H4 (cell line): ENCODE results near the gene PRAC1. TPM values are rescaled to one million over a fixed set of nuclear protein-coding genes. Genes with fewer than 3 reads are reported as not detected.
"Not testable (repeated sequence)": the region's sequence is repeated elsewhere in the genome, so short reads cannot be mapped to it uniquely, and the experiment has no call there.

ENCODE experiments used
- DNase-seq: peaks from one replicate; pipeline ENCODE4 v3.0.0-alpha.2; 2015; ENCODE audit warnings: low spot score
- total RNA-seq: library from RNA; depleted of rRNA; stranded (reverse); fragments of >200 nt; shearing (Covaris generic); gene quantifications from 2 replicates; pipeline ENCODE4 v1.2.3, GENCODE V29; 2014

PRAC1 gene
- total RNA-seq, 1 experiment from 2014 or later: not detected

DNA sequence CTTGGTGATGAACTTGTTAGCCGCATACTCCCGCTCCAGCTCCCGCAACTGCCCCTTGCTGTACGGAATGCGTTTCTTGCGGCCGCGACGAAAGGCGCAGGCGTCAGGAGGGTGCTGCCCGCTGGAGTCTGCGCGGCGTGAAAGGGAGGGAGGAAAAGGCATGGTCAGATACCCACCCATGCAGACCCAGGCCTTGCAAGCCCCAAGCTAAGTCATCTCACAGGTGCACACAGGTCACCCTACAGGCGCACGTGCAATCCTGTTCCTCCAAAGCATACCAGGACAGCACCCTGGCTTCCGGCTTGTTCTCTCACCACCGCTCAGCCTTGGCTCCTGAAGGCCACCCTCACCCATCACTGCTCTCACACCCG is 4.6 kb upstream of the PRAC1 start:
- DNase-seq: no peak

DNA sequence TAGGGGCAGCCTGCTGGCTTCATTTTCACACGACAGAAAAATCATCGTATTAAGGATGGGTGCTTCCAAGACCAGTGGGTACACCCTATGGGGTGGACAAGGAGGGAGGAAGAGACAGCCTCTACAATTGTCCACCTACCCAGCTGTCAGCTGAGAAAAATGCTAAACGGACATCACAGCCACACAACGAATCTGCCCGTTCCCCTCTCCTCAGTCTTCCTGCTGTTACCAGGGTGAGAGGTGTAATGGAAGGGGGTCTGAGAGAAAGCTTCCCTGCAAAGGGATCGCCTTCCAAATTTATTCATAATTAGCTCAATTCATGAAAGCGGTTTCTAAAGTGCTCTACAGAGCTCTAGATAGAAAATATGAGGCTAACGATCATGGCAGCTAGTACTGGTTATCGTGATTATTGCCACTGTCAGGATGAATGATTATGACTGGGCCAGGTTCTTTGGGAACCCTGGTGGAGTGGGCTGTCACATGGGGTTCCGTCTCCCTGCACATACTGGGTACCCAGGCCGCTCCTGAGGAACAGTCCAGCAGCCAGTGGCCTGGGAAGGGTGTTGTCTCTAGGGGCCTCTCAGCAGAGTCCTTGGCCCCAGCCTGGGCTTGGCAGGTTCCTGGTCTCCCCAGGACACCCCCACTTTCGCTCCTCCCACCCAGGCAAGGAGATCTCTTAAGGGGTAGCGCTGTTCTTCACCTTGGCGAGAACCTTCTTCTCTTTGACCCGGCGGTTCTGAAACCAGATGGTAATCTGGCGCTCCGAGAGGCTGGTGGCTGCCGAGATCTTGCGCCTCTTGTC is 4.0 kb upstream of the PRAC1 start:
- DNase-seq: no peak

DNA sequence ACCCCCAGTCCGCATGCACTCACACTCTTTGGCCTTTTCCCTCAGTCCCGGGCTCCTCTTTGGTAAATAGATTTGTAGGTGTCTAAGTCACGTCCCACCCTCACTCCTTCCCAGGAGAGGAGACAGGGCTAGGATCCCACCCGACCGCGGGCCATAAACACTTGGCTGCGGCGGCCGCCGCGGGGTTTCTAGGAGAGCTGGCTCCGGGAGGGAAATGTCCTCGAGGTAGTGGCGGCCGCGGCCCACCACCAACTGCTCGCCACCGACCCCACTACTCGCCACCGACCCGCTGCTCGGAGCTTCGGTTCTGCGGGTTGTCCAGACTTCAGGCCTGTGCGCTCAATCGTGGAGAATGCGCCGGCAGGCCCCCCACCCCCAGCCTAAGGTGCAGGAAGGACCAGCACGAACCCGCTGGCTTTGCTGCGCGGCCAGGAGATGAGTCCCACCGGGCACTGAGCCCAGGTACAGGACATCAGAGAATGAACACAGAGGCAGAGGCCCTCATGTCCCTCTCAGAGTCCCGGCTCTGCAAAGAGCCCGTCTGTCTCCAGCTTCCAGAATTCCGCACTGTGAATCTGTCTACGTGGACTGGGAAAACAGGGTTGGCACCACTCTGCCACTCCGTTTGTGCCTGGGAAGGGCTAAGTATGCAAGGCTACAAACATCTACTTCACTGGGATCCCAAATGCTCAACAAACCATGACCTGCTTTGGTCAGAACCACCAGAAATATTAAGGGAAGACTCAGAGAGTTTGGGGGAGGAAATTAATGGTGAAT is 3.2 kb upstream of the PRAC1 start:
- no peak for DNase-seq

DNA sequence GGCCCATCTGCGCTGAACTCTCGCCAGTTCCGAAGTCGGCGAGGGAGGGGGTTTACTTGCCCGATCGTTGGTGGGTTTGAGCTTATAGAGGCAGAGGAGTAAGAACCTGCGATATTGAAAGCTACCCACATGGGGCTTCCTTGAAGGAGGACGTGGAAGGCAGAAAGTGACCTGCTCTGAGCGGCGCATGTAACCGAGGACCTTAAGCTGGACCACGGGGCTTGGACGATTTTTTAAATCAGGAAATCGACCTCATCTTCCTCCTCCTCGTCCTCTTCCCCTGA is 2.6 kb upstream of the PRAC1 start:
- no peak for DNase-seq

DNA sequence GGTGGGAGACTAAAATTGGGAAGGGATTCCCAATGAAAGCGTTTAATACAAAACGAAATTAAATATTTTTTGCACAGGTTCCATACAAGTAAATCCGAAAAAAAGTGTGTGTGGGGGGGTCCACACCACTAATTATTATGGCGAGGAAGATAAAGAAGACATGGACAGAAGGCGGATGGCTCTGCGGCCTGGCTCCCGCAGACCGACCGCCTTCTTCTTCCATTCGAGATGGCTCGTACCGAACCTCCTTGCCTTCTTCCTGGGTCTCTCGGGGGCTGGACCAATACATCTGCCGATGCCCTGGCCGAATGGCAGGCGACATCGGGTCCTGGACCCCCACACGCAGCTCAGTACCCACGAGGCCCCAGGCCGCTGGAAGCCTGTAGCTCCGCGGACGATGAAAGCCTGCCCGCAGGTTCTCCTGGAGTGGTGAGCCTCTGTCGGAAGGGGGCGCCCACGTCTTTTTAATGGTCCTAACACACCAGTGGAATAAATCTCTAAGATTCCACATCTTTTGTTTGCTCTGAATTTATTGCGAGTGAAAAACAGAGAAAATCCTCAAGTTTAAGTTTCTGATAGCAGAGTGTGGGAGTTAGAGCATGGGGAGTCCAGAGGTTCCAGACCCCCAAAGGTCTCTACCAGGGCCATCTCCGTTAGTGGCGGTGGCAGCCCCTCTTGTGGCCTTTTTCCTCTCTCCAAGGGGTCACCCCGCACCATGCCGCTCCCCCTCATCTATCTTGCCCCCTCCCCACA is 2.1 kb upstream of the PRAC1 start:
- peak; percentile 49 for DNase-seq

DNA sequence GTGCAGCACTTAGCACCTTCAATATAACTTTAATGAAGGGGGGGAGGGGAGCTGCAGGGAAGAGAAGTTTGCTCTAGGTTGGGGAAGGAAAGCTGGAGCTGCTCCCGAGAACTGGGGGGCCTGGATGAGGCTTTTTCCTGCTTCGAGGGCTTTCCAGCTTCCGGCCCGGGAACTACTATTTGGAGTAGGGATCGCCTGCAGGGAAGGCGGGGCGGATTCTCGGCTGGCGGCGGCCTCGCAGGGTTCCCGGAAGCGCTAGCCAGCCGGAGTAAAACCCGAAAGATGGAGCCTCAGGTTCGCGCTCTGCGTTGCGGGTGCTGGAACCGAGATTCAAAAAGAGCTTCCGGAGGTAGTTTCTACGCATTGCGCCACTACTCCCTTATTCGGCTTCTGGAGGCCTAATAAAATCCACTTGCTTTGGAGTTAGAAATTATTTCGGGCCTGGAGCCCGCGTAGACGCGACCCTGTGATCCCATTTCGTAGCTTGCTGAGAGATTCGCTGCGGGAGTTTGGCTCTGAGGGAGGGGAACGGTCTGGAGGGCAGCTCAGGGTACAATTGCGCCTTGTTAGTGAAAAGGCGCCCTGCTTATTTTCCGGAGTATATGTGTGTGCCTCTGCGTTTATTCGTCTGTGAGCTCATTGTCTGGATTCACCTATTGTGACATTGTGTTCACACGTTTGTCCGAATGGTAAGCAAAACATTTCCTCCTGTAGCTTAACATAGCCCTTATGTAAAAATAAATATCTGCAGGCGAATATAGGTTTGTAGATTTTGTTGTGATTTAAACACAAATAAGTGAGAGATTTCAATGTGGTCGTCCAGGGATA is 1.3 kb upstream of the PRAC1 start:
- DNase-seq: no peak

DNA sequence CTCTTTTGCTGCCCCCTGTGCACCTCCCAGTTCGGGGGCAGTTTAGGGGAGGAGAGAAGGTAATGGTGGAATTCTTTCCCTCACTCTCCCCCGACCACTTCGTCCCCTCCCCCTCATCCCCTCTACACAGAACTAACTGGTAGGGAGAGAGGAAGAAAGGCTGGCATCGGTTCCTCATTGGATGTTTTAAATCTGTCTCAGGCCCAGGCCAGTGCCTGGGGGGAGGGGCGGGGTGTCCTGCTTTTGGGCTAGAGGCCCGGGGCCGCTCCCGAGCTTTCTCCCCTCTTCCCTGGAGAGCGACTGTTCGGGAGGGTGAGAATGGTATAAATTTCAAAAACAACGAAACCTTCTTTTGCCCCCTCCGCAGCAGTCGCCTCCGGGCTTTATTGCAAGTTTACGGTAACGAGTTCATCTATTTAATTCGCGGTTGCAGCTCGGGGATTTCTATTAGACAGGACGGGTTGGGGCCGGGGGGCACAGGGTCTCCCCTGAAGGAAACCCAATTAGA is 651 bp upstream of the PRAC1 start, which contains the start of gene PRAC2:
Gene PRAC2, plus strand, starts transcription at position 271 of the 508 bp plus-strand sequence. CDS start 1,226 bp downstream, outside the sequence.
- no peak for DNase-seq

DNA sequence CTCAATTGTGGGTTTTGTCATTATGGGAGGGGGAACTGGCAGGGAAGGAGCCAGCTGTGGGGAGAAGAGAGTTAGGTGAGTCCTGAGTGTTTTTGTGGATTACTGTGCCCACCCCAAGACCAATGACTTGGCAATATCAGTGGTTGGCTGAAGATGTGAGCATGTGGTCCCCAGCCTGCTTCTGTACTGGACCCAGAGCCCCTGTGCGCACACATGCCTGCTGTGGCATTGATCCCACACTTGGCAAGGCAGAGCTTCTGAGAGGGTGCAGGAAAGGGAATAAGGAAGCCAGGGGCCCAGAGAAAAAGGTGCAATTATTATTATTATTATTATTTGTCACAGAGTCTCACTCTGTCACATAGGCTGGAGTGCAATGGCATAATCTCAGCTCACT is 1.3 kb downstream of the PRAC1 start:
- DNase-seq: no peak

DNA sequence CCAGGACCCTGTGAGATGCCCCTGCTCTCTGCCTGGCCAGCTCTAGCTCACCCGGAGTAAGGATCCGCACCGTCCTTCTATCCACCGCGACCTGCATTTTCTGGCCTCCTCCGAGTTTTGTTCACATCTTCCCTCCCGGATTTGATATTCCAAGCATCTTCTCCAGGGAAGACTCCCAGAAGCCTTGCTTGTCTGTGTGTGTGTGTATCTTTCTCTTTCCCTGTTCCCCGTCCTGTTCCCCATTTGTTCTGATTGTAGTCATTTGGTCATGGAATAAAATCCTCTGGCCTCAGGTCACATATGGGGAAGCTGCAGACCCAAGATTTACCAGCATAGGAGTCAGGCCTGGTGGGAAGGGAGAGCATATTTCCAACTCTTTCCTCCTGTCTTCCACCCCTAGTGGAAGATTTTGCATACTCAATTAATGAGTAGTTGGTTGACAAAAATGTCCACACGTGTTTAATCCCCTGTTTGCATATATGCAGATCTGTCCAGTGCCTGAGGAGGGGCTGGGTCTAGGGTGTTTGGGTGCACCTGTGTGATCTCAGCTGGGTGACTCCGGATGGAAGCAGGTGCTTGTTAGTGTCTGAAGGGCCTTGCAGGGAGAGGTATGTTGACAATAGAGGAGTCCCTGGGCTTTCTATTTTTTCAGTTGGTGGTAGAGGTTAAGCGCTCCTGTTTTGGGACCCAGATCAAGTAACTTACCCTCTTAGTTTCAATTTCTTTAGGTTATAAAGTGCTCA is 1.9 kb downstream of the PRAC1 start:
- no peak for DNase-seq

DNA sequence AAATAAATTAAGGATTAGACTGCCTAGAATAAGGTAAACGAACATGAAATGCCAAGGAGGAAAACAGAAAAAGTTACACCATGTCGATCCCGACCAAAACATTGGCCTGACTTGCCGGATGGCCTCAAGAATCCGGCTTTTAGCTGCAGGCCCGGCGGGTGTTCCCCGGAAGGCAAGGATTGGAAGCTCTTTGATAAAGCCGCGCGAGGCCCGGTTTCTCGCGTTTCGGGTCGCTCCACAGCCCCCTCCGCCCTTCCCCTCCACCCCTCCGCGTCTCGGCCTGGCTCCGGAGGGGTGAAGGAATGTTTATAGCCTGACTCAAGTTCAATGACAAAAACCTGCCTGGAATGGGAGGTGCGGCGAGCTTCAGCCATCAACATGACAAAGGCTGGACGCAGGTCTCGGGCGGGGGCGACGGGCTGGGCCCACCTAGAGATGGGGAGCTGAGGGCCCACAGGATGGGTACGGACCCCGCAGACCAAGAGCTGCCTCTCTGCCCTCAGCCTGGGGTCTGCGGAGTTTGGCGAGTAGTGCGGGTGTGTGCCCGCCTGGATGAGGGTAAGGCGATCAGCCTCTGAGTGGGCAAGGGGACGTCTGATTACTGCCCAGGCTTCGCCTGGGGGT is 2.6 kb downstream of the PRAC1 start:
- no peak for DNase-seq

DNA sequence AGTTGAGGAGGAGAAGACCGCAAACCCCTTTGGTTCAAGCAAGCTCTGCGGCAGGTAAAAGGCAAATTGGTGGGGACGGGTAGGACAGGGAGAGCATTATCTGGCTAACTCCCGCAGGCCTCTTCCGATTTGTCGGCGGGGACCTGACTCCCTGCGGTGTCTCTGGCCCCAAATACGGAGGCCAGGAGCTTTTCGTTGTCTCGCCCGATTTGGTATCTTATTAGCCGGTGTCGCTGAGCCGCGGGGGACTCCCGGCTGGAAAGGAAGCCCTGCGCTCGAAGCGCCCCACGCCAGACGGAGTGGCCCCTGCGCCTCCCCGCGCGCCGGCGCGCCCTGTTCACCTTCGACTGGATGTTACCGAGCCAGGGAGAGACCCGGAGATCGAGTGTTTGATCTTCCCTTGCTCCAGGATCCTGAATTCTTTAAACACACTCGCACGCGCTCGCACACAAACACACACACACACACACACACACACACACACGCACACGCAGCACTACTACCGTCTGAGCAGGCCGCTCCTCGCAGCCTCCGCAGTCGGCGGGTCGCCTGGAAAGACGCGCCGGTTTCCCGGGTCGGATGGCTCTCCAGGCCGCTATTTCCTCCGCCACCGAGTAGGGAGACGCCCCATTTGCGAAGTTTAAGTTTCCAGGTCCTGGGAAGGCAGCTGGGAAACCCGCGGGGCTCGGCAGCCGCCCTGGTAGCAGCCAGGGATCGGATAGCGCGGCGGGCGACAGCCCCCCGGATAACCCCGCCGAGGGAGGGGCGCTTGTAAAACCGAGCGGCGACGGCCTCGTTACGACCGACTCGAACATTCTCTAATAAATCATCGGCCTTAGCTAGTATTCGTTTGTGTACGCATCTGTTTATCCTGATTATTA is 3.3 kb downstream of the PRAC1 start:
- DNase-seq: no peak

DNA sequence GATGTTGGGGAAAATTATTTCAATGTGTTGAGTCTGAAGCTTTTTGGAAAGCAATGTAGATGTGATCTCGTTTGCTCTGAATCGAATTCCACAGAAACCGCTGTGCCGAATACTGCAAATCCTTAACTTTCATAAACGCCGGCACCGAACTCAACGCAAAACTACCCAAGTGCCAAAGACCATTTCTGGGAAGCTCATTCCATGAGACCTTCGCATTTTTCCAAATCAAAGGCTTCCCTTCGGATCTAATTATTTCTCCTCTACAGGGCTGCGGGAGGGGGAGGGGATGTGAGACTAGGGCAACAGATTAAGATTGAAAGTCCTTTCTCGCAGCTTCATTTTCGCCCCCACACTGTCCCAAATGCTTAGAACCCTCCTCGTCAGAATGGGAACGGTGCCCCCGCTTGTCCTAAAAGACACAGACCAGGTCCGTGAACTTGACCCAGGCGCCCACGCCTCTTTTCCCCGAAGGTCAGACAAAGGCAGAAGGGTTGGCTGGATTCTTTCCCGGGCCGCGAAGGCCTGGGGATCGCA is 4.0 kb downstream of the PRAC1 start:
- DNase-seq: no peak

DNA sequence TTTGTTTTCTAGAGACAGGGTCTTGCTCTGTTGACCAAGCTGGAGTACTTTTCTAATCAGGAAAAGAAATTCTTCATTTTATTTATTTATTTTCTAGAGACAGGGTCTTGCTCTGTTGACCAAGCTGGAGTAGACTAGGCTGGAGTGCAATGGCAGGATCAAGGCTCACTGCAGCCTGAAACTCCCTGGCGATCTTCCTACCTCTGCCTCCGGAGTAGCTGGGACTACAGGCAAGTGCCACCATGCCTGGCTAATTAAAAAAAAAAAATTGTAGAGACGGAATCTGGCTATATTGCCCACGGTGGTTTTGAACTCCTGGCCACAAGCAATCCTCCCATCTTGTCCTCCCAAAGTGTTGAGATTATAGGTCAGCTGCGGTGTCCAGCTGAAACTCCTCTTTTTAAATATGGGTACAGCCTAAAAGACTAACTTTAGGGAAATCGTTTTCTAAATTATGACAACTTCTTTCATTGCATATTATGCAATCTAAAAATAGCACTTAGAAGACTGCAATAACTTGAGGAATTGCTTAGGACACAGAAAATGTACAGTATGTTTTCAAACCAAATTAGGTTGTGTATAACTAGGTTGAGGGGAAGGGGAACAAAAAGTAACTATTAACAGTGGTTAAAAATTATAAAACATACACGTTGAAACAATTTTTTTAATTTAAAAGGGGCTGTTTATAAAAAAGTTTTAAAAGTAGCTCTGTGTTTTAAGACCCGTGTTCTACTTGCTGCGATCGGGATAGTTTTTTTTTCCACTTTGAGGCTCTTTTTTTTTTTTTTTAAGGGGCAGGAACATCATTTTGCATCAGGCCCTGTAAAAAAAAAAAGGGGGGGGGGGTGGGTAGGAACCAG is 4.7 kb downstream of the PRAC1 start:
- no peak for DNase-seq

DNA sequence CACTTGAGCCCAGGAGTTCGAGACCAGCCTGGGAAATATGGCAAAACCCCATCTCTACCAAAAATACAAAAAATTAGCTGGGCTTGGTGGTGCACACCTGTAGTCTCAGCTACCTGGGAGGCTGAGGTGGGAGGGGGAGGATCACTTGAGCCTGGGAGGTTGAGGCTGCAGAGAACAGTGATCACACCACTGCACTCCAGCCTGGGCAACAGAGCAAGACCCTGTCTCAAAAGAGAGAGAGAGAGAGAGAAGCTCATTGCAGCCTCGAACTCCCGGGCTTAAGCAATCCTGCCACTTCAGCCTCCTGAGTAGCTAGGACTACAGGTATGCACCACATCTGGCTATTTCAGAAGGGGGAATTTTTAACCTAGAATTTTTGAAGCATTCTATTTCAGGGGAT is 5.8 kb downstream of the PRAC1 start:
- not testable (repeated sequence) for DNase-seq

DNA sequence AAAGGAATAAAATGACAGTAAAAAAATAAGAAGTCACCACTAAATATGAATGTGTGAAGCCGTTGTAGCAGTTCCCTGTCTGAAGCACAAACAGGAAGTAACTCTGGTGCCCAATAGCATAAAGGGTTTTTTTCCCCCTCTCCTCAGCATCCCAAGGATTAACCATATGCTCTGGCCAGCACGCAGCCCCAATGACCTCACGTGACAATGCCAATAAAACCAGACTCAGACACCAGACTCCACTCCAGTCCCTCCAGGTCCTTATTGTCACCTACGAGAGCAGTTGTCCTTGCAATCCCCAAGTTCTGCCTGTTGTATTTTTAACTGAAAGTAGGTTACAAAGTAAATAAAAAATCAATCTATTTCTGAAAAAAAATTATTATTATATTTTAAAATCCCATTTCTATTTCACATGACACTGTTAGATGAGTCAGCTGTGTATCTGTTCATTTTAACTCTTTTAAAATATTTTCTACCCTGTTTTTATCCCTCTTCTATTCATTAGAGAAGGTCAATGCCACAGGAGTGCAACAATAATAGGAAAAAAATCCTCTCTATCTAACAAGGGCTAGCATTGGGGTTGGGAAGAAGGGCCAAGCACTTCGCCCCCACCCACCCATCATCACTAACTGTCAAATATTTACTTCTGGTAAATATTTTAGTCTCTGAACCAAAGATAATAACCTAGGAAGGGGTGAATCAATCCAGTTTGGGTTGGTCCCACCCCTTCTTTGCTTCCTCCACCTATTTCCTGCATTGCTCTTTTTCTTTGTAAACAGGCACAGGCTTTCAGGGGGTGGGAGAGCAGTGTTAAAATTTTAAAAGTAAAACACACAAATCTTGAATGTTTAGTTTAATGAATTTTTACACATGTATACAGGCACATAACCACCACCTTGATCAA is 6.6 kb downstream of the PRAC1 start:
- no peak for DNase-seq

DNA sequence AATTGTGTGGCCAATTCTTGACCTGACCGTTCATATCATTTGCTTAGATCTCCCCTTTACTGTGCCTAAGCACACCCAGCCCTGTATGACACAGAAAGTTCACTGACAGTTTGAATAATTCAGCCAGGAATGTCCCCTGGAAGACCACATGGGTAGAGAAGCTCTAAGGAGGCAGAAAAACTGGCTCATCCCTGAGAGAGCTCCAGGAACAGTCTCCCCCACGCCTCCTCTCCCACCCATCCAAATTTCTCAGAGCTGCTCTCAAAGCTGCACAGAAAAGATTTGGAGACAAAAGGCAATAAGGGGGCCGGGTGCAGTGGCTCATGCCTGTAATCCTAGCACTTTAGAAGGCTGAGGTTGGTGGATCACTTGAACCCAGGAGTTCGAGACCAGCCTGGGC is 11.2 kb downstream of the PRAC1 start:
- no peak for DNase-seq
